Measurements from ENCODE around the gene ADTRP.

Gene ADTRP

DNA sequence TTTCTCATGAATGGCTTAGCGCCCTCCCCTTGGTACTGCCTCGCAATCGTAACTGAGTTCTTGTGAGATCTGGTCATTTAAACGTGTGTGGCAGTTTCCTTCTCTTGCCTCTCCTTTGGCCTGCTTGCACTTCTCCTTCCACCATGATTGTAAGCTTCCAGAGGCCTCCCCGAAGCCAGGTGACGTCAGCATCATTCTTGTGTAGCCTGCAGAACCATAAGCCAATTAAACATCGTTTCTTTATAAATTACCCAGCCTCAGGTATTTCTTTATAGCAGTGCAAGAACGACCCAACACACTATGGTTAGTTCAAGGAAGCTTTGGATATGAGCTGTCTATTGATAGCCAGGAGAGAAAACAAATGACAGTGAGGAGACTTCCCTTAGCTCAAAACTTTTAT, 29.5 kb upstream of the ADTRP start:
- DNase-seq = no peak
- TF ChIP-seq, protein P1, sequence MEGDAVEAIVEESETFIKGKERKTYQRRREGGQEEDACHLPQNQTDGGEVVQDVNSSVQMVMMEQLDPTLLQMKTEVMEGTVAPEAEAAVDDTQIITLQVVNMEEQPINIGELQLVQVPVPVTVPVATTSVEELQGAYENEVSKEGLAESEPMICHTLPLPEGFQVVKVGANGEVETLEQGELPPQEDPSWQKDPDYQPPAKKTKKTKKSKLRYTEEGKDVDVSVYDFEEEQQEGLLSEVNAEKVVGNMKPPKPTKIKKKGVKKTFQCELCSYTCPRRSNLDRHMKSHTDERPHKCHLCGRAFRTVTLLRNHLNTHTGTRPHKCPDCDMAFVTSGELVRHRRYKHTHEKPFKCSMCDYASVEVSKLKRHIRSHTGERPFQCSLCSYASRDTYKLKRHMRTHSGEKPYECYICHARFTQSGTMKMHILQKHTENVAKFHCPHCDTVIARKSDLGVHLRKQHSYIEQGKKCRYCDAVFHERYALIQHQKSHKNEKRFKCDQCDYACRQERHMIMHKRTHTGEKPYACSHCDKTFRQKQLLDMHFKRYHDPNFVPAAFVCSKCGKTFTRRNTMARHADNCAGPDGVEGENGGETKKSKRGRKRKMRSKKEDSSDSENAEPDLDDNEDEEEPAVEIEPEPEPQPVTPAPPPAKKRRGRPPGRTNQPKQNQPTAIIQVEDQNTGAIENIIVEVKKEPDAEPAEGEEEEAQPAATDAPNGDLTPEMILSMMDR (IDR thresholded peaks at IDR 0.05; ENCODE audit: low read depth, low read length) = no peak
- H3K27ac ChIP-seq = no peak overlapping the region

GRCh38 chr6:11806561-11807317, 28.1 kb upstream of the ADTRP start:
- peak; percentile 90 for DNase-seq
- TF ChIP-seq, protein P1 (IDR thresholded peaks at IDR 0.05; ENCODE audit: low read depth, low read length) = no peak
- Histone ChIP-seq H3K9me3 (ENCODE audit: severe bottlenecking) (no peaks in the 10 kb centered on the region), H3K27ac (no peak overlapping the region), H3K4me3 (ENCODE audit: low read depth, low read length) (peak overlapping the region; percentile 11), H3K27me3 (ENCODE audit: insufficient read depth, low read depth, severe bottlenecking) (no peaks in the 10 kb centered on the region), H3K36me3 (no peaks in the 10 kb centered on the region)

More for the DNA sequence above, 29.5 kb upstream of the ADTRP start:
- Histone ChIP-seq H3K27me3 (ENCODE audit: insufficient read depth, low read depth, severe bottlenecking) (no peaks in the 10 kb centered on the region), H3K9me3 (ENCODE audit: severe bottlenecking) (no peaks in the 10 kb centered on the region), H3K36me3 (no peaks in the 10 kb centered on the region), H3K4me3 (ENCODE audit: low read depth, low read length) (no peak overlapping the region)

DNA sequence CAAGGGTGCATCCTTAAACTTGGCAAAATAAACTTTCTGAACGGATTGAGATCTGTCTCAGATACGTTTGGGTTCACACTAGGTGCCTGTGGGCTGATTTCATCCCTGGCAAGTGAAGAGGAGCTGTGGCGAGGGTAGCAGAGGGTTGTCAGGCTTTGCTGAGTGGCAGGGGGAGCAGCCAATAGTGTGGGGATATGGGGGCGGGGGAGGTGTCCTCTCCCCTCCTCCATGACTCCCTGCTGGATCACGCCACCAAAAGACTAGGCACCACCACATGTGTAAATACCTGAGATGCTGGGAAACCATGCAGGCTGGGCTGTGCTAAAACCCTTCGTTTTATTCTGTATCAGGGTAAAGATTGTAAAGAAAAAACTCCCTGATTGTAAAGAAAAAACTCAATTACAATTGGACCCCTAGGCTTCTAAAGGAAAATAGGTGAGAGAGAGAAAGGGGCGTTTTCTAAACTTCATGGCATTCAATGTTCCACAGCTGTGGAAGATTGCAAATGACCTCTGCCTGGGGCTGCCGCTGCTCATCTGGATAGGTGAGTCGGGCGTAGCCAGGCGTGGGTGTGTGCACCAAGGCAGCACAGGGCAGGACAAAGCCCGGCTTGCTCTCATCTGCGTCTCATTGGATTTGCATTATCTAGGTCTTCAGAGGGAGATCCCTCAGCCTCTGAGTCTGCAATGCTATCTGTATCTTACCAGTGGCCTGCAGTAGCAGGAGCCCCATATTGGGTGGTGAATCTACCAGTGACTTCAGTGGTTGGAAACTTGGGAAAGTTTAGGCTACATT, 26.9 kb upstream of the ADTRP start:
- H3K27ac ChIP-seq = no peak overlapping the region
- DNase-seq = peak; percentile 45
- no peak overlapping the region for H3K4me3 ChIP-seq (ENCODE audit: low read depth, low read length)
- TF ChIP-seq, protein P1 (IDR thresholded peaks at IDR 0.05; ENCODE audit: low read depth, low read length) = no peak
- H3K27me3 ChIP-seq (ENCODE audit: insufficient read depth, low read depth, severe bottlenecking) = no peaks in the 10 kb centered on the region
- H3K9me3 ChIP-seq (ENCODE audit: severe bottlenecking) = no peaks in the 10 kb centered on the region
- no peaks in the 10 kb centered on the region for H3K36me3 ChIP-seq

GRCh38 chr6:11804701-11805100, 26.1 kb upstream of the ADTRP start:
- no peaks in the 10 kb centered on the region for H3K9me3 ChIP-seq (ENCODE audit: severe bottlenecking)
- no peak for DNase-seq
- no peak overlapping the region for H3K4me3 ChIP-seq (ENCODE audit: low read depth, low read length)
- TF ChIP-seq, protein P1 (IDR thresholded peaks at IDR 0.05; ENCODE audit: low read depth, low read length) = no peak
- H3K27ac ChIP-seq = no peak overlapping the region
- H3K36me3 ChIP-seq = no peaks in the 10 kb centered on the region
- H3K27me3 ChIP-seq (ENCODE audit: insufficient read depth, low read depth, severe bottlenecking) = no peaks in the 10 kb centered on the region

- no peak for DNase-seq
- H3K27ac ChIP-seq = no peak overlapping the region
- no peaks in the 10 kb centered on the region for H3K27me3 ChIP-seq (ENCODE audit: insufficient read depth, low read depth, severe bottlenecking)
- H3K36me3 ChIP-seq = no peaks in the 10 kb centered on the region
- TF ChIP-seq, protein P1 (IDR thresholded peaks at IDR 0.05; ENCODE audit: low read depth, low read length) = no peak
- no peak overlapping the region for H3K4me3 ChIP-seq (ENCODE audit: low read depth, low read length)
- no peaks in the 10 kb centered on the region for H3K9me3 ChIP-seq (ENCODE audit: severe bottlenecking)
Measured at GRCh38 chr6:11804135-11804534, 25.5 kb upstream of the ADTRP start.
